Vagina (tissue), 2 donors: ENCODE data around the gene ARHGEF17.

ENCODE experiments used
- POLR2A ChIP-seq, 2 donors: fragments of 450-650 bp; IDR thresholded peaks; one replicate each; pipeline ENCODE4 v1.6.1; 2017; ENCODE audit warnings: antibody characterized with exemption in 2 of 2, mild to moderate bottlenecking in 2 of 2, moderate library complexity in 2 of 2
- POLR2AphosphoS5 ChIP-seq, 2 donors: sonication (generic); formaldehyde crosslinking; IDR thresholded peaks; one replicate each; pipeline ENCODE4 v1.9.0; 2017; ENCODE audit warnings: antibody characterized with exemption in 2 of 2, mild to moderate bottlenecking in 2 of 2, low read depth in 1 of 2; ENCODE audit not compliant: insufficient read depth in 1 of 2
- TF ChIP-seq, protein P1 (sequence below), 3 experiments: fragments of 450-650 bp in 2 of 3; fragments of 200-600 bp in 1 of 3; sonication (generic) in 1 of 3; IDR thresholded peaks; one replicate each; pipeline ENCODE4 v1.5.1; 2017 to 2019; ENCODE audit warnings: antibody characterized with exemption in 3 of 3, mild to moderate bottlenecking in 2 of 3, moderate library complexity in 2 of 3

GRCh38 chr11:73414977-73415651 is 107.0 kb downstream of the ARHGEF17 start:
- TF ChIP-seq, protein P1, sequence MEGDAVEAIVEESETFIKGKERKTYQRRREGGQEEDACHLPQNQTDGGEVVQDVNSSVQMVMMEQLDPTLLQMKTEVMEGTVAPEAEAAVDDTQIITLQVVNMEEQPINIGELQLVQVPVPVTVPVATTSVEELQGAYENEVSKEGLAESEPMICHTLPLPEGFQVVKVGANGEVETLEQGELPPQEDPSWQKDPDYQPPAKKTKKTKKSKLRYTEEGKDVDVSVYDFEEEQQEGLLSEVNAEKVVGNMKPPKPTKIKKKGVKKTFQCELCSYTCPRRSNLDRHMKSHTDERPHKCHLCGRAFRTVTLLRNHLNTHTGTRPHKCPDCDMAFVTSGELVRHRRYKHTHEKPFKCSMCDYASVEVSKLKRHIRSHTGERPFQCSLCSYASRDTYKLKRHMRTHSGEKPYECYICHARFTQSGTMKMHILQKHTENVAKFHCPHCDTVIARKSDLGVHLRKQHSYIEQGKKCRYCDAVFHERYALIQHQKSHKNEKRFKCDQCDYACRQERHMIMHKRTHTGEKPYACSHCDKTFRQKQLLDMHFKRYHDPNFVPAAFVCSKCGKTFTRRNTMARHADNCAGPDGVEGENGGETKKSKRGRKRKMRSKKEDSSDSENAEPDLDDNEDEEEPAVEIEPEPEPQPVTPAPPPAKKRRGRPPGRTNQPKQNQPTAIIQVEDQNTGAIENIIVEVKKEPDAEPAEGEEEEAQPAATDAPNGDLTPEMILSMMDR (IDR thresholded peaks at IDR 0.05): no peak
- TF ChIP-seq POLR2A (IDR thresholded peaks at IDR 0.05) (no peak), POLR2AphosphoS5 (IDR thresholded peaks at IDR 0.05; ENCODE audit: insufficient read depth in 1 of 2, low read depth in 1 of 2) (no peak)
